Measurements from ENCODE around the gene PTGS1. TPM values are rescaled to one million over a fixed set of nuclear protein-coding genes. Genes with fewer than 3 reads are reported as not detected.
A peak's percentile ranks its signal among the peaks of the same experiment; 100 is the strongest.

The PTGS1 gene
- total and polyA plus RNA-seq, 9 of the 15 experiments (the other 6 are each of a cell fraction or from before 2014, with no cell fraction given) = 3.4 to 12.9 (median 5.3) TPM

GRCh38 chr9:122332083-122332482, 38.7 kb upstream of the PTGS1 start (continued):
- no peak for TF ChIP-seq E2F1 (CRISPR knock-in tag; IDR thresholded peaks at IDR 0.05)
- no peak; the same call in 1 of the 2 replicates for TF ChIP-seq ZNF592 (IDR thresholded peaks at IDR 0.05)
- TF ChIP-seq MECOM (CRISPR knock-in tag; IDR thresholded peaks at IDR 0.05) = peak; percentile 84
- no peak for TF ChIP-seq ZNF644 (tag; IDR thresholded peaks at IDR 0.05; ENCODE audit: low read depth)
- peak; percentile 43; the same call in 1 of the 2 replicates for TF ChIP-seq CREB1 (IDR thresholded peaks at IDR 0.05)
- no peak for TF ChIP-seq CREB1 (CRISPR knock-in tag; IDR thresholded peaks at IDR 0.05)
- peak; percentile 46; the same call in 1 of the 2 replicates for TF ChIP-seq JUND (IDR thresholded peaks at IDR 0.05; ENCODE audit: borderline replicate concordance, low read depth, low read length)
- TF ChIP-seq JUND (tag; IDR thresholded peaks at IDR 0.05; ENCODE audit: borderline replicate concordance, low read depth, low read length) = no peak
- no peak for TF ChIP-seq L3MBTL2 (IDR thresholded peaks at IDR 0.05)
- no peak for TF ChIP-seq ZNF586 (CRISPR knock-in tag; conservative IDR thresholded peaks at IDR 0.05)
- no peak for TF ChIP-seq SFPQ (IDR thresholded peaks at IDR 0.05; ENCODE audit: low read depth, low read length)
- TF ChIP-seq RB1 (IDR thresholded peaks at IDR 0.05; ENCODE audit: low read depth) = no peak
- TF ChIP-seq, protein P1, sequence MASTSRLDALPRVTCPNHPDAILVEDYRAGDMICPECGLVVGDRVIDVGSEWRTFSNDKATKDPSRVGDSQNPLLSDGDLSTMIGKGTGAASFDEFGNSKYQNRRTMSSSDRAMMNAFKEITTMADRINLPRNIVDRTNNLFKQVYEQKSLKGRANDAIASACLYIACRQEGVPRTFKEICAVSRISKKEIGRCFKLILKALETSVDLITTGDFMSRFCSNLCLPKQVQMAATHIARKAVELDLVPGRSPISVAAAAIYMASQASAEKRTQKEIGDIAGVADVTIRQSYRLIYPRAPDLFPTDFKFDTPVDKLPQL (IDR thresholded peaks at IDR 0.05; ENCODE audit: extremely low read depth, insufficient read length) = no peak
- no peak for TF ChIP-seq GATAD2B (IDR thresholded peaks at IDR 0.05; ENCODE audit: borderline replicate concordance)
- no peak for TF ChIP-seq MED1 (CRISPR knock-in tag; IDR thresholded peaks at IDR 0.05; ENCODE audit: borderline replicate concordance)
- TF ChIP-seq SMARCA5 (IDR thresholded peaks at IDR 0.05) = no peak
- TF ChIP-seq RFX1 (IDR thresholded peaks at IDR 0.05) = no peak
- TF ChIP-seq YBX1 (IDR thresholded peaks at IDR 0.05) = no peak
- TF ChIP-seq NFATC3 (IDR thresholded peaks at IDR 0.05) = no peak
- no peak for TF ChIP-seq THRA (IDR thresholded peaks at IDR 0.05)
- no peak for TF ChIP-seq ILF3 (IDR thresholded peaks at IDR 0.05; ENCODE audit: borderline replicate concordance)
